Endothelial cell of umbilical vein (primary cell): ENCODE data around the gene SLC25A34. TPM values are rescaled to one million over a fixed set of nuclear protein-coding genes. Genes with fewer than 3 reads are reported as not detected.

Experiments
- BruUV-seq: library from RNA; stranded (reverse); fragments of 400-500 nt; replicated peaks from 2 replicates; lab custom pipeline; 2021; lab: Mats Ljungman, UMichigan
- CTCF ChIA-PET: fragments of 300-600, 350-600 bp; sonication (Branson Sonifier 250); formaldehyde crosslinking; loops from one replicate; lab custom pipeline; 2021; ENCODE audit warnings: antibody characterized with exemption, inconsistent platforms; lab: Charles Lee
- POLR2A ChIA-PET: fragments of 300-600, 350-600 bp; sonication (Branson Sonifier 250); formaldehyde crosslinking; loops from one replicate; lab custom pipeline; 2021; ENCODE audit warnings: antibody characterized with exemption, inconsistent platforms; lab: Charles Lee
- DNase-seq: peaks from one replicate; pipeline ENCODE4 v3.0.0-alpha.2; 2011; ENCODE audit warnings: low read depth, low spot score
- FAIRE-seq: peaks from 2 replicates; lab custom pipeline; 2011; peaks lifted over from hg19 to GRCh38; lab: Jason Lieb, UNC
- H2AFZ ChIP-seq: 2 replicates; pipeline ENCODE4 v1.6.0; 2012; ENCODE audit warnings: low read depth, low read length, control low read depth, inconsistent platforms
- H3K27ac ChIP-seq: 2 replicates; pipeline ENCODE4 v1.5.1; 2011; ENCODE audit warnings: low read depth, mild to moderate bottlenecking, control low read depth, low read length, moderate library complexity; ENCODE audit not compliant: insufficient read depth
- H3K27me3 ChIP-seq, 2 experiments: 2 replicates each; pipeline versions ENCODE4 v1.6.0 to v1.6.1; 2011; ENCODE audit warnings: low read length in 2 of 2, mixed read lengths in 1 of 2; ENCODE audit not compliant: control insufficient read depth in 2 of 2, insufficient read depth in 2 of 2
- H3K36me3 ChIP-seq, 2 experiments: 2 replicates in 1 of 2; 3 replicates in 1 of 2; pipeline ENCODE4 v1.5.1; 2011; ENCODE audit warnings: low read length in 2 of 2, mild to moderate bottlenecking in 1 of 2, moderate library complexity in 1 of 2; ENCODE audit not compliant: control insufficient read depth in 2 of 2, insufficient read depth in 2 of 2; ENCODE audit errors: extremely low read depth in 1 of 2
- H3K4me1 ChIP-seq: 3 replicates; pipeline ENCODE4 v1.5.1; 2011; ENCODE audit warnings: mild to moderate bottlenecking, low read length; ENCODE audit not compliant: control insufficient read depth, insufficient read depth; ENCODE audit errors: extremely low read depth
- H3K4me2 ChIP-seq: 2 replicates; pipeline ENCODE4 v1.6.1; 2011; ENCODE audit warnings: low read length, control low read depth, mixed read lengths; ENCODE audit not compliant: insufficient read depth
- H3K4me3 ChIP-seq, 3 experiments: fragments of 200-600 bp in 1 of 3; sonication (generic), shearing (Covaris generic) in 1 of 3; replicated peaks in 1 of 3; 2 replicates each; pipeline ENCODE4 v1.5.1; 2011 to 2016; ENCODE audit warnings: control low read depth in 3 of 3, low read length in 3 of 3, mild to moderate bottlenecking in 2 of 3, inconsistent platforms in 1 of 3, low read depth in 1 of 3, moderate library complexity in 1 of 3; ENCODE audit not compliant: insufficient read depth in 1 of 3
- H3K79me2 ChIP-seq: 2 replicates; pipeline ENCODE4 v1.6.0; 2012; ENCODE audit warnings: low read length, inconsistent platforms; ENCODE audit not compliant: control insufficient read depth, insufficient read depth
- H3K9ac ChIP-seq: replicated peaks from 2 replicates; pipeline ENCODE3; 2011; ENCODE audit warnings: low read length, control low read depth; ENCODE audit not compliant: insufficient read depth; ENCODE audit errors: extremely low read depth
- H3K9me1 ChIP-seq: replicated peaks from 3 replicates; pipeline ENCODE4 v1.6.0; 2011; ENCODE audit warnings: mild to moderate bottlenecking, low read length; ENCODE audit not compliant: control insufficient read depth, insufficient read depth; ENCODE audit errors: extremely low read depth
- H3K9me3 ChIP-seq: replicated peaks from 2 replicates; pipeline ENCODE4 v1.5.1; 2012; ENCODE audit warnings: low read length, inconsistent platforms; ENCODE audit not compliant: control insufficient read depth, insufficient read depth
- H4K20me1 ChIP-seq: replicated peaks from 2 replicates; pipeline ENCODE3; 2011; ENCODE audit warnings: mild to moderate bottlenecking, low read length; ENCODE audit not compliant: control insufficient read depth, insufficient read depth; ENCODE audit errors: extremely low read depth
- EZH2 ChIP-seq: IDR thresholded peaks from 2 replicates; pipeline ENCODE4 v1.6.1; 2012; ENCODE audit warnings: borderline replicate concordance, low read depth, mild to moderate bottlenecking, moderate library complexity, low read length, inconsistent platforms; ENCODE audit not compliant: severe bottlenecking
- GATA2 ChIP-seq: IDR thresholded peaks from 2 replicates; pipeline ENCODE4 v1.7.0; 2011; ENCODE audit warnings: low read depth, mild to moderate bottlenecking, moderate library complexity, mixed read lengths, low read length; ENCODE audit not compliant: insufficient read length, insufficient read depth
- JUN ChIP-seq: IDR thresholded peaks from 2 replicates; pipeline ENCODE4 v1.6.1; 2011; ENCODE audit warnings: borderline replicate concordance, low read depth; ENCODE audit not compliant: insufficient read length, insufficient read depth
- MYC ChIP-seq: IDR thresholded peaks from one replicate; pipeline ENCODE4 v1.6.1; 2011; ENCODE audit warnings: mild to moderate bottlenecking, low read depth, low read length
- POLR2A ChIP-seq: IDR thresholded peaks from 2 replicates; pipeline ENCODE4 v1.6.1; 2012; ENCODE audit warnings: low read depth, mild to moderate bottlenecking, control low read depth, low read length
- dilution Hi-C: fragments of 300-500 bp; cut with MboI; formaldehyde crosslinking; loops from one replicate; pipeline ENCODE4 v1.15.0; 2019; ENCODE audit warnings: low sequenced_read_pairs; ENCODE audit not compliant: extremely low pct_ligation_motif_present
- intact Hi-C: fragments of 100-400 bp; cut with micrococcal nuclease; formaldehyde crosslinking; loops from one replicate; pipeline ENCODE4 v1.10.0; 2022
- polyA plus RNA-seq, 4 experiments: library from polyadenylated mRNA; depleted of rRNA in 3 of 4; stranded (reverse) in 3 of 4; unstranded in 1 of 4; fragments of >200 nt; gene quantifications; 2 replicates each; pipeline versions ENCODE4 v1.2.1 to v1.2.3, GENCODE V29; 2011 to 2012; ENCODE audit warnings: missing spikeins in 1 of 4
- total RNA-seq: library from RNA; stranded (reverse); gene quantifications from 2 replicates; pipeline ENCODE4 v1.2.3, GENCODE V29; 2021
- TF ChIP-seq, protein P1 (sequence below): IDR thresholded peaks from 2 replicates; pipeline ENCODE4 v1.6.1; 2011; ENCODE audit not compliant: insufficient read depth, insufficient read length

SLC25A34 gene
- total and polyA plus RNA-seq, 2 donors (not counting 3 experiments of a cell fraction or from before 2014, with no cell fraction given) = 0.90 to 1.1 TPM

DNA sequence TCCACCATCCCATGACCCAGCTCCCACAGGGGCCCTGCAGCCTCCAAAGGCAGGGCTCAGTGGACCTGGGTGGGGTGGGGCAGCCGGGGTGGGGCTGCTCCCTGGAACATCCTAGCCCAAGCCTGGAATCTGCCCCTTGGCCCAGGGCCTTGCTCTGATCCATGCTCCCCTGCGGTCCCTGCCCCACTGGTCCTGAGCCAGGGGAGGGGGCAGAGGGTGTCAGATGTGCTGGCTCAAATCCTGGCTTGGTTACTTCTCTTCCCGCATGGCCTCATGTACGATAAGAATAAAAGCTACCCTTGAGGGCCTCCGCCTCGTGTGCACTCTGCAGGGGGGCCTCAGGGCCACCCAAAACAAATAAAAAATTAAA is 819 bp downstream of the SLC25A34 start:
- H3K9me3 ChIP-seq = no peaks in the 10 kb centered on the region
- H2AFZ ChIP-seq = no peak overlapping the region
- H3K79me2 ChIP-seq = no peaks in the 10 kb centered on the region
- H3K9me1 ChIP-seq = no peaks in the 10 kb centered on the region
- no peak for FAIRE-seq
- no peak overlapping the region for H3K9ac ChIP-seq
- H3K4me3 ChIP-seq = no peak overlapping the region
- DNase-seq = no peak
- POLR2A ChIA-PET = interaction anchor here (1.2 kb wide), 1 partner anchor 23 kb away, joined by 8 read pairs; no protein-coding TSS in a partner anchor
- TF ChIP-seq EZH2 (no peak), MYC (no peak), JUN (no peak), GATA2 (no peak), POLR2A (no peak)
- TF ChIP-seq, protein P1, sequence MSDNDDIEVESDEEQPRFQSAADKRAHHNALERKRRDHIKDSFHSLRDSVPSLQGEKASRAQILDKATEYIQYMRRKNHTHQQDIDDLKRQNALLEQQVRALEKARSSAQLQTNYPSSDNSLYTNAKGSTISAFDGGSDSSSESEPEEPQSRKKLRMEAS = no peak
- H3K36me3 ChIP-seq = peaks cover 0 to 20% of the 10 kb centered on the region in 2 experiments
- dilution Hi-C loops (no loop called here), intact Hi-C loops (no loop called here)
- CTCF ChIA-PET = interaction anchor here (0.5 to 1.6 kb wide), 4 partner anchors 9 to 46 kb away, joined by 3 read pairs; no protein-coding TSS in a partner anchor
- H3K27ac ChIP-seq = no peak overlapping the region
- no peaks in the 10 kb centered on the region for H3K4me1 ChIP-seq
- no TSS peak for BruUV-seq
- H3K4me2 ChIP-seq = no peak overlapping the region
- no peaks in the 10 kb centered on the region for H3K27me3 ChIP-seq
- H4K20me1 ChIP-seq = no peaks in the 10 kb centered on the region
